Fibroblast of skin of right quadriceps (primary cell): ENCODE measurements around the gene KRTAP5-8.
A peak's percentile ranks its signal among the peaks of the same experiment; 100 is the strongest.
"Not testable (repeated sequence)": the region's sequence is repeated elsewhere in the genome, so short reads cannot be mapped to it uniquely, and the experiment has no call there.

Source experiments
- DNase-seq: peaks from one replicate; pipeline ENCODE4 v3.0.0-alpha.2; 2013

KRTAP5-8 gene

DNA sequence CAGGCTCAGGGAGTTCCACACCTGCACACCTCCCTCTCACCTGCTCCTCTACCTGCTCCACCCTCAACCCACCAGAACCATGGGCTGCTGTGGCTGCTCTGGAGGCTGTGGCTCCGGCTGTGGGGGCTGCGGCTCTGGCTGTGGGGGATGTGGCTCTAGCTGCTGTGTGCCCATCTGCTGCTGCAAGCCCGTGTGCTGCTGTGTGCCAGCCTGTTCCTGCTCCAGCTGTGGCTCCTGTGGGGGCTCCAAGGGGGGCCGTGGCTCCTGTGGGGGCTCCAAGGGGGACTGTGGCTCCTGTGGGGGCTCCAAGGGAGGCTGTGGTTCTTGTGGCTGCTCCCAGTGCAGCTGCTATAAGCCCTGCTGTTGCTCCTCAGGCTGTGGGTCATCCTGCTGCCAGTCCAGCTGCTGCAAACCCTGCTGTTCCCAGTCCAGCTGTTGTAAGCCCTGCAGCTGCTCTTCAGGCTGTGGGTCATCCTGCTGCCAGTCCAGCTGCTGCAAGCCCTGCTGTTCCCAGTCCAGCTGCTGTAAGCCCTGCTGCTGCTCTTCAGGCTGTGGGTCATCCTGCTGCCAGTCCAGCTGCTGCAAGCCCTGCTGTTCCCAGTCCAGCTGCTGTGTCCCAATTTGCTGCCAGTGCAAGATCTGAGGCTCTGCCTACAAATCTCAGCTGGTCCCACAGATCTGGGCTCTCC, at the start of gene KRTAP5-8:
Gene KRTAP5-8, plus strand, starts transcription at position 49 of the 689 bp plus-strand sequence. Its CDS starts 31 bp downstream, at position 80.
- not testable (repeated sequence) for DNase-seq

- no peak for DNase-seq
These were observed 49.0 kb upstream of the KRTAP5-8 start for GRCh38 chr11:71488681-71489270.

DNA sequence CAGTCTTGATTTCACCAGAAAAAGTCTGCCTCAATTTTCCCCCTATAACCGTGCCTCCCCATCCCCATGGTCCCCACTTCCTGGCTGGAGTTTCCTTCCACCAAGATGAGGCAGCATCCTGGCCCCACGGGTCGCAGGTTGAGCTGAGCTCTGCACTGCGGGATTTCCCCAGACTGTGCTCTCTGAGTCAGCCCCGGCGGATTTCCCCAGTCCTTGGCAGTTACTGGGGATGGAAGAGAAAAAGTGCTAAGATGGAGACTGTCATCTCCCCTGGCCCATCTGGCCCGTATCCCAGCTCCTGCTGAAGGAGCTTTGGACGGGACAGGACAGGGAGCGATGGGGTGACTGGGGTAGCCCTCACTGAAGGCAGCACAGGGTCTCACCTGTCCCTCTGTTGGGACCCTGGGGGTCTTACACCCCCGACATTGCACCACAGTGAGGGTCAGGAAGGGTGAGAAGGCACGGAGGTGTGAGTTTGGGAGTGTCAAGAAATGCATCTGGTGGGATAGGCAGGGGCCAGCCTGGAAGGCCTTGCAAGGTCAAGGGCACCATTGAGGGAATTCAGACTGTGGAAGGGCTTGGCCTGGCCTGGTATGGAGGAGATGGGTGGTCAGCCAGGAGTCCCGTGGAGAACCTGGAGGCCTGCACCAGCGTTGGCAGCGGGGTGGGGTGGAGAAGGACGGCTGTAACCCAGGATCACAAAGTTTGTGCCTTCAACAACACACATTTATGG, 48.3 kb upstream of the KRTAP5-8 start:
- DNase-seq = peak; percentile 17

DNA sequence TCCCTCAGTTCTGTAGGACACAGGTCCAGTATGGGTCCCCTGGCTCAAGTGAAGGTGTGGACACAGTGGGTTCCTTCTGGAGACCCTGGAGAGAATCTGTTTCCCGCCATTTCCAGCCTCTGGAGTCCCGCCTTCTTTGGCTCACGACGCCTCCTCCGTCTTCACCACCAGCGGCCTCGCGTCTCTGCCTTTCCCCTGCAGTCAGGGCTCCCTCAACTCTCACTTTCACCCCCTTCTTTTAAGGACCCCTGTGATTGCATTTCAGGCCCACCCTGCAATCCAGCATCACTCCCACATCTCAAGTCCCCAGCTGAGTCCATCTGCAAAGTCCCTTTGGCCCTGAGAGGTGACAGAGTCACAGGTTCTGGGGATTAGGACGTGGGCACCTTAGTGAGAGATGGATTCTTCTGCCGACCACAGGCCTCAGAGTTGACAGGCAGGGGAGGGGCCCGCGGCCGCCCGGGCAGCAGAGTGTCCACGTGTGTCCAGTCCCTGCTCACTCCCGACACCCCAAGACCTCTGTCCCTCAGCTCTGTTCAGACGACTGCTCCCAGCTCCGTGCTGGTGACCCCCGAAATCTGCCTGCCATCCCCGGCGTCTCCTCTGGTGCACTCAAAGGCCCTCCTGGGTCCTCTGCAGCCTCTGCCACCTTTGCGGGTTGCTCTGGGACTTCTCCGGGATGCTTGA, 47.6 kb upstream of the KRTAP5-8 start:
- DNase-seq = no peak

GRCh38 chr11:71490731-71491390, 47.0 kb upstream of the KRTAP5-8 start:
- DNase-seq = no peak

GRCh38 chr11:71491531-71491930, 46.3 kb upstream of the KRTAP5-8 start:
- DNase-seq = no peak

GRCh38 chr11:71491940-71492339, 45.9 kb upstream of the KRTAP5-8 start:
- no peak for DNase-seq

DNA sequence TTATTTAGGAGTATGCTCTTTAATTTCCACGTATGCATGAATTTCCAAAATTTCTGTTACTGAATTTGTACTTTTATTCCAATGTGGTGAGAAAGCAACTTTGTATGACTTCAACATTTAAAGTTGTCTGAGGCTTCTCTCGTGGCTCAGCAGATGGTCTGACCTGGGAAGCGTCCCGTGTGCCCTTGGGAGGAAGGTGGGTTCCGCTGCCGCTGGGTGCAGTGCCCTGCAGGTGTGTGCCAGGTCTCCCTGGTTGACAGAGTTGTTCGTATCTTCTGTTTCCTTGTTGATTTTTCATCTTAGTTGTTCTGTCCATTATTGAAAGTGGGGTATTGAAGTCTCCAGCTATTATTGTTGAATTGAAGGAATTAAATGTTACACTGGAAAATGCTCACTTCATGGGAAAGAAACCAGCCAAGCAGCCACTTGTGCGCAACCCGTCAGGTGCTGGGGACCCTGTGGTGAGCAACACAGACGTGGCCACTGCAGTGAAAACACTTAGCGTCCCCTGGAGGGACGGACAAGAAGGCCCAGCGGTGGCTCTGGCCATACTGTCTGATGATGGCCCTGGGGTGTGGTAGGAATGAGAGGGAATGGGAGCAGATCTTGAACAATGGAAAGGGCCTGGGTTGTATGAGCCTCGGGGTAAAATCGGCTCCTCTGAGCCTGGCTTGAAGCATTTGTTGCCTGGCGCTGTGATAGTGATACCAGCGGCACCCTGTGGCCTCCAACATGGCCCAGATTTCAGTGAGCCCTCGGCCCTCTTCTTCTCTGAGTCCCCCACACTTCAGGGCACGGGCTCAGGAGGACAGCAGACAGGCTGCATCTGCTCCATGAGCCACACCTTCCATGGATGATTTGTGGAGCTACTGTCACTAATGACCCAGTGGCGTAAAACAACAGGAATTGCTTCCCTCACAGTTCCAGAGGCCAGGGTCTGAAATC, 42.3 kb upstream of the KRTAP5-8 start:
- no peak for DNase-seq

DNA sequence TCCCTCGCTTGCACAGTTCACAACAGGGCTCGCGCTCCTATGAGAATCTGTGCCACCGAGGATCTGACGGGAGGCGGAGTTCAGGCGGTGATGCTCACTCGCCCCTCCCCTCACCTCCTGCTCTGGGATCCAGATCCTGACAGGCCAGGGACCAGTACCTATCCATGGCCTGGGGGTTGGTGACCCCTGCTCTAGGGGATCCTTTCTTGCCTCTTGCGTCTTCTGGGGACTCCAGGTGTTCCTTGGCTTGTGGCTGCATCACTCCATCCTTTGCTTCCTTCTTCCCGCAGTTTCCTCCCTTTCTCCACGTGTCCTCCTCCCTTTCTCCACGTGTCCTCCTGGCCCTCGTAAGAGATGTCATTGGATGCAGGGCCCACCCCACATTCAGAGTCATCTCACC, 41.4 kb upstream of the KRTAP5-8 start:
- no peak for DNase-seq

GRCh38 chr11:71498091-71498490, 39.7 kb upstream of the KRTAP5-8 start:
- DNase-seq = no peak

DNA sequence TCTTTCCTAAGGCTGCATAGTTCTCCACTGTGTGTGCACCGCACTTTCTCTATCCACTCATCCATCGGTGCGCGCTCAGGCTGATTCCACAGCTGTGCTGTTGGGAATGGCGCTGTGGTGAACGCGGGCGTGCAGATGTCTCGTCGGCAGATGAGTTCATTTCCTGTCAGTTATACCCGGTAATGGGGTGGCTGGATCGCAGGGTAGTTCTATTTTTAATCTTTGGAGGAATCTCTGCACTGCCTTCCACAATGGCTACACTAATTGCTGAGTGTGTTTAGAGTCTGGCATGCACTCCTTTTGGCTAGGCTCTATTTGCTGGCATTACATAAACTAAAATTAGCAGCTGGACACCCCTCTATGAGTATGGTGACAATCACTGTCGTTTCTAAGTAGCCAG, 38.7 kb upstream of the KRTAP5-8 start:
- DNase-seq = peak; percentile 44

- no peak for DNase-seq
These were observed 38.3 kb upstream of the KRTAP5-8 start for GRCh38 chr11:71499546-71499945.

GRCh38 chr11:71500601-71501021, 37.2 kb upstream of the KRTAP5-8 start:
- DNase-seq = no peak

DNA sequence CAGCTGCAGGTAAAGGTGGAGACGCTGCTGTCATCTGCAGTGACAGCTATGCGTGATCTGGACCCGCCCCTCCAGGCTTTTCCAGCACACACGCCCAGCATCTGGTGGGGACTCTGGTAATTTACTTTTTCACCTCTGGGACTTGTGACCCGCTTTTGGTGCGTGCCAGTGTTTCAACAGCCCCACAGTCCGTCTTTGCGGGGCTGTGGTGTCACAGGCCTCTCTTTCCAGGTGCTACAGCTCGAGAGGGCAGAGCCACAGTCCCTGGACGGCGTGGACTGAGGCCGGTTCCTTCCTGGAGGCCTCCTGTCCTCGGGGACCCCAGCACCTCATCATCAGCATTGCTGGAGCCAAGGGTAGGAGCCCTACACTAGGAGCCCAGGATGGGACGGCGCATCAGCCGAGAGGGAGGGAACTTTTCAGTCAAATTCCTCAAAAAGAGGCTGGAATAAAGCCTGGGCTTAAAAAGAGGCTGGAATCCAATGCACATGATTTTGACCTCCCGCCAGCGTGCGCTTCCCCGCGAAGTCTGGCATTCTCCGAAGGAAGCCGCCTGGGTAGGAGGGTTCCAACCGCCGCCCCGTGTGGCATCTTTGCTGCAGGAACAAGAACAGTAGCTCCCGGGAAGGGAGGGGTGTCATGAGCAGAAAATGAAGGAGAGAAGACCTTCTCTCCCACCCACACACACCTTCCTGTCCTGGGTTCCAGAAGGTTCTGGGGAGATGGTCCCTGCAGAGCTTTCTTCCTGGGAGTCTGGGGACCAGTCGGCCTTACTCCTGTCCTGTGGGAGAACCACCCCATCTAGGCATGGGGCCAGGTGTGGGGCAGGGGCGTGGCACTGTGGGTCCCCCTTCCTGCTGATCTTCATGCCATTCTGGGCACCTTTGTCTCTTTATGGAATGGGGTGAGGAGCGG, 36.5 kb upstream of the KRTAP5-8 start:
- DNase-seq = no peak

- no peak for DNase-seq
These were observed 35.8 kb upstream of the KRTAP5-8 start for GRCh38 chr11:71502026-71502425.

DNA sequence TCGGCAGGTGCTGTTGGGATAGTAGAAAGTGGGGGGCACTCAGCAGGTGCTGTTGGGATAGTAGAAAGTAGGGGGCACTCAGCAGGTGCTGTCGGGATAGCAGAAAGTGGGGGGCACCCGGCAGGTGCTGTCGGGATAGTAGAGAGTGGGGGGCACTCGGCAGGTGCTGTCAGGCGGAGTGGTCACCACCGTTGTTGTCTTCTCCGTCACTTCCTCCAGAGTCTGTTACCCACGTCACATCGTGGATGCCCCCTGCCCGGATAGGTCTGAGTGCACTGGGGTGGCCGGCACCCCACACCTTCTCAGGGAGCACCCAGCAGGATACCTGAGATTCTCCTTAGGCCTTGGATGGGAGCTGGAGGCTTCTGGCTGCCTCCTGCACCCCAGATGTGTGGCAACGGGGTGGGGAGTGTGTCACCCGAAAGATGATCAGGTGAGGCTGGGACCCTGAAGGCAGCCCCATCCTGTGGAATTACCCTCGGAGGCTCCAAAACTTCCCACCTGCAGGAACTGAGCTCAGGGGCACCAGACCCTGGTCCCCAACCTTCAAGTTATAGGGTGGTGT, 34.9 kb upstream of the KRTAP5-8 start:
- DNase-seq = no peak

DNA sequence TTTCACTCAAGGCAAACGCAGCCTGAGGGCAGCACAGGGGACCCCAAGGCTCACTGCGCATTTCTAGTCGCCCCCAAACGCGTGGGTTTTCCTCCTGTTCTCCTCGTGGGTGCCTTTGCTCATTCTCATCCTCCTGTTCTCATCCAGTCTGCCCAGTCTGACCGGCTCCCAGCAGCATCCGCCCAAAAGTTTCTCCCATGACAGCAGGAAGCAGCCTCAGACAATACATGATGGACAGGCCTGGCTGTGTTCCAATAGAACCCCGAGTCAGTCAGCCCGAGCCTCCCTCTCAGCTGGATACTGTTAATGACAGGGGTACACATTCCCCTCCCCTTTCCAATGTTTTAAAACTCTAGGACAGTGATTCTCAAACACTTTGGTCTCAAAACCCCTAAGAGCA, 33.3 kb upstream of the KRTAP5-8 start:
- no peak for DNase-seq

DNA sequence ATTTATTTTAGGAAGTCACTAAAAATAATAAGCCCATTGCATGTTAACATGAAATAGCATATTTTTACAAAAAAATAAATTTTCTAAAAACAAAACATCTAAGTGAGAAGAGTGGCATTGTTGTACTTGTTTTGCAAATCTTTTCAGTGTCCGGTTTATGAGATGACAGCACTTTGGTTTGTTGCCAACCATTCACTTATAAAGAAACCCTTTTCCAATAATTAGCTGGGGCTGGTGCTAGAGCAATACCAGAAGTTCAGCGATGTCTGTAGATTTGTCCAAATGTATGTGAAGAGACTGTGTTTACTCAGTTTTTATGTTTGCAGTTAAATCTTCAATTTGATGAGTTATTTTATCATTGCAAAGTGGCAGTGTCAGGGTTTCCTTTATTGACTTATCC, 32.8 kb upstream of the KRTAP5-8 start:
- DNase-seq = no peak

DNA sequence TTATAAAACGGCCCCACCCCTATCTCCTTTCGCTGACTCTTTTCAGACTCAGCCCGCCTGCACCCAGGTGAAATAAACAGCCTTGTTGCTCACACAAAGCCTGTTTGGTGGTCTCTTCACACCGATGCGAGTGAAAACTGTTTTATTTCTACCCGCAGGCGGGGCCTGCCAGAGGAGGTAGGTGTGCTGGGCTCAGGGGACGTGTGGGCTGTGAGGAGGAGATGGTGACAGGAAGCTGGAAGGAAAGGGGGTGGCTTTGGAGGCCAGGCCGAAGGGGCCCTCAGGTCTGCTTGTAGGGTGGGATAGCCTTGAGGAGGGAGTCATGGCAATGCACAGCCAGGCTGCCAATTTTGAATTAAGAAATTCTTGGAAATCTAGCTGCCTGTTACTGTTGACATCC, 32.0 kb upstream of the KRTAP5-8 start:
- DNase-seq = no peak

DNA sequence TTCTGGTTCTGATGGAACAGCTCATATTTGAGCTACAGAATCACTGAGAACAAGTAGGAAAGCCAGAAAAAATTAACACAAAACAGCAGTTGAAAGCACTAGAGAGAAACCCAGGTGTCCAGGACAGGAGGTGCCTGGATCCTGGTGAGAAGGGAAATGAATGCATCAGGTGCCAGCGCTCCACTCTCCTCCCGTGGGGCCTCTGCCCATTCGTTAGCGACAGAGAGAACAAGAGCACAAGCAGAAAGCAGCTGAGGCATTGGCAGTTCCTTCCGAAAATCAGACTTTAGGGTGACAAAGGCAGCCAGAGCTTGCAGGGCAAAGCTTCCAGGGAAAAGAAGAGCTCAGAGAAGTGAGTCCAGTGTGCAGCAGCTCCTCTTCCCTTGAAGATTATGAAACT, 30.7 kb upstream of the KRTAP5-8 start:
- no peak for DNase-seq
